Keratinocyte (primary cell): ENCODE measurements around the gene SBK2. TPM values are rescaled to one million over a fixed set of nuclear protein-coding genes. Genes with fewer than 3 reads are reported as not detected.

ENCODE experiments used
- DNase-seq: peaks from one replicate; pipeline ENCODE4 v3.0.0-alpha.2; 2011; ENCODE audit warnings: low read depth, missing footprints, low spot score
- FAIRE-seq: peaks from 2 replicates; lab custom pipeline; 2011; peaks lifted over from hg19 to GRCh38; lab: Jason Lieb, UNC
- H2AFZ ChIP-seq: 2 replicates; pipeline ENCODE4 v1.6.0; 2012; ENCODE audit warnings: low read length, control low read depth, inconsistent platforms; ENCODE audit not compliant: control insufficient read depth
- H3K27ac ChIP-seq: 2 replicates; pipeline ENCODE4 v1.5.1; 2011; ENCODE audit warnings: low read length; ENCODE audit not compliant: control insufficient read depth, insufficient read depth
- H3K27me3 ChIP-seq: 3 replicates; pipeline ENCODE4 v1.6.0; 2011; ENCODE audit warnings: low read length; ENCODE audit not compliant: control insufficient read depth, insufficient read depth; ENCODE audit errors: extremely low read depth
- H3K36me3 ChIP-seq, 2 experiments: 2 replicates in 1 of 2; 3 replicates in 1 of 2; pipeline ENCODE4 v1.5.1; 2011; ENCODE audit warnings: low read length in 2 of 2, mild to moderate bottlenecking in 1 of 2; ENCODE audit not compliant: control insufficient read depth in 2 of 2, insufficient read depth in 2 of 2; ENCODE audit errors: extremely low read depth in 1 of 2
- H3K4me1 ChIP-seq: 3 replicates; pipeline ENCODE4 v1.5.1; 2011; ENCODE audit warnings: low read length; ENCODE audit not compliant: control insufficient read depth, insufficient read depth; ENCODE audit errors: extremely low read depth
- H3K4me2 ChIP-seq: 3 replicates; pipeline ENCODE4 v1.6.0; 2011; ENCODE audit warnings: low read depth, low read length; ENCODE audit not compliant: control insufficient read depth, insufficient read depth; ENCODE audit errors: extremely low read depth
- H3K4me3 ChIP-seq, 3 experiments: fragments of 200-600 bp in 1 of 3; sonication (generic) in 1 of 3; 2 replicates in 2 of 3; 3 replicates in 1 of 3; pipeline ENCODE4 v1.5.1; 2011 to 2016; ENCODE audit warnings: low read length in 3 of 3, mild to moderate bottlenecking in 3 of 3, control low read depth in 2 of 3, inconsistent platforms in 1 of 3, low read depth in 1 of 3, mixed read lengths in 1 of 3, mixed run types in 1 of 3, moderate library complexity in 1 of 3; ENCODE audit not compliant: control insufficient read depth in 2 of 3, insufficient read depth in 2 of 3; ENCODE audit errors: extremely low read depth in 1 of 3
- H3K79me2 ChIP-seq: 2 replicates; pipeline ENCODE4 v1.6.0; 2012; ENCODE audit warnings: low read length; ENCODE audit not compliant: control insufficient read depth, insufficient read depth
- H3K9ac ChIP-seq: 3 replicates; pipeline ENCODE4 v1.6.0; 2011; ENCODE audit warnings: low read length; ENCODE audit not compliant: control insufficient read depth, insufficient read depth; ENCODE audit errors: extremely low read depth
- H3K9me1 ChIP-seq: 3 replicates; pipeline ENCODE4 v1.6.0; 2011; ENCODE audit warnings: low read length; ENCODE audit not compliant: control insufficient read depth, insufficient read depth; ENCODE audit errors: extremely low read depth
- H3K9me3 ChIP-seq: 2 replicates; pipeline ENCODE4 v1.5.1; 2012; ENCODE audit warnings: low read depth, low read length; ENCODE audit not compliant: control insufficient read depth
- H4K20me1 ChIP-seq: 3 replicates; pipeline ENCODE4 v1.6.0; 2011; ENCODE audit warnings: low read length; ENCODE audit not compliant: control insufficient read depth, insufficient read depth; ENCODE audit errors: extremely low read depth
- EZH2 ChIP-seq: IDR thresholded peaks from one replicate; pipeline ENCODE4 v1.6.1; 2012; ENCODE audit warnings: inconsistent platforms, mild to moderate bottlenecking, low read length, moderate library complexity
- dilution Hi-C: fragments of 300-500 bp; cut with MboI; formaldehyde crosslinking; loops from one replicate; pipeline ENCODE4 v1.7.0; 2020; ENCODE audit warnings: low sequenced_read_pairs; ENCODE audit not compliant: extremely low pct_ligation_motif_present
- polyA plus RNA-seq, 5 experiments: library from polyadenylated mRNA; depleted of rRNA in 3 of 5; stranded (reverse) in 3 of 5; stranded (forward) in 1 of 5; unstranded in 1 of 5; fragments of >200 nt; gene quantifications; 1 replicate in 1 of 5; 2 replicates in 3 of 5; 3 replicates in 1 of 5; pipeline versions ENCODE4 v1.2.1 to v1.2.3, GENCODE V29; 2011 to 2012; ENCODE audit warnings: missing spikeins in 2 of 5, low read depth in 1 of 5, low replicate concordance in 1 of 5
- TF ChIP-seq, protein P1 (sequence below), 3 experiments: IDR thresholded peaks in 1 of 3; conservative IDR thresholded peaks in 1 of 3; optimal IDR thresholded peaks in 1 of 3; 2 replicates in 2 of 3; 3 replicates in 1 of 3; pipeline versions ENCODE3 to v1.5.1; 2011; ENCODE audit warnings: low read length in 3 of 3, mild to moderate bottlenecking in 3 of 3, moderate library complexity in 2 of 3, control low read depth in 1 of 3, inconsistent platforms in 1 of 3; ENCODE audit not compliant: insufficient read depth in 2 of 3; ENCODE audit errors: extremely low read depth in 1 of 3

SBK2 gene
- polyA plus RNA-seq, 1 donor (not counting 4 experiments of a cell fraction or from before 2014, with no cell fraction given): not detected

DNA sequence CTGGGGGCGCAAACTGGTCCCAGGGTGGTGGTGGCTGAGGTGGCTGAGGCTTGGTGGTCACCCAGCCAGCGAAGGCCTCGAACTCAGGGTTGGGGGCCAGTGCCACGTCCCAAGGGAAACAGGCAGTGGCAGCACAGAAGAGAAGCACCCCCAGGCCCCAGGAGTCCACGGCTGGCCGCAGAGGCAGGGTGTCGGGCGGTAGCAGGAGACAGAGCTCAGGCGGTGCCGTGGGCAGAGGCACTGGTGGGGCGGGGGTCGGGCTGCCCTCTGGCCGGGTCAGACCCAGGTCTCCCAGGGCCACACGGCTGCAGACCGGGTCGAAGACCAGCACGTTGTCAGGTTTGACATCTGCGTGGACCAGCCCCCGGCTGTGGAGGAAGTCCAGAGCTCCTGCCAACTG, 4.2 kb upstream of the SBK2 start:
- no peaks in the 10 kb centered on the region for H3K36me3 ChIP-seq
- H3K9ac ChIP-seq: no peak overlapping the region
- no peak overlapping the region for H3K27ac ChIP-seq
- no peak overlapping the region for H2AFZ ChIP-seq
- no peak overlapping the region for H3K4me3 ChIP-seq
- FAIRE-seq (no peak), DNase-seq (no peak)
- TF ChIP-seq EZH2: no peak
- TF ChIP-seq, protein P1, sequence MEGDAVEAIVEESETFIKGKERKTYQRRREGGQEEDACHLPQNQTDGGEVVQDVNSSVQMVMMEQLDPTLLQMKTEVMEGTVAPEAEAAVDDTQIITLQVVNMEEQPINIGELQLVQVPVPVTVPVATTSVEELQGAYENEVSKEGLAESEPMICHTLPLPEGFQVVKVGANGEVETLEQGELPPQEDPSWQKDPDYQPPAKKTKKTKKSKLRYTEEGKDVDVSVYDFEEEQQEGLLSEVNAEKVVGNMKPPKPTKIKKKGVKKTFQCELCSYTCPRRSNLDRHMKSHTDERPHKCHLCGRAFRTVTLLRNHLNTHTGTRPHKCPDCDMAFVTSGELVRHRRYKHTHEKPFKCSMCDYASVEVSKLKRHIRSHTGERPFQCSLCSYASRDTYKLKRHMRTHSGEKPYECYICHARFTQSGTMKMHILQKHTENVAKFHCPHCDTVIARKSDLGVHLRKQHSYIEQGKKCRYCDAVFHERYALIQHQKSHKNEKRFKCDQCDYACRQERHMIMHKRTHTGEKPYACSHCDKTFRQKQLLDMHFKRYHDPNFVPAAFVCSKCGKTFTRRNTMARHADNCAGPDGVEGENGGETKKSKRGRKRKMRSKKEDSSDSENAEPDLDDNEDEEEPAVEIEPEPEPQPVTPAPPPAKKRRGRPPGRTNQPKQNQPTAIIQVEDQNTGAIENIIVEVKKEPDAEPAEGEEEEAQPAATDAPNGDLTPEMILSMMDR (optimal IDR thresholded peaks at IDR 0.05 in 1 of 3, IDR thresholded peaks at IDR 0.05 in 1 of 3, conservative IDR thresholded peaks at IDR 0.05 in 1 of 3; ENCODE audit: extremely low read depth in 1 of 3, insufficient read depth in 2 of 3, low read length in 3 of 3): no peak
- no peaks in the 10 kb centered on the region for H3K4me1 ChIP-seq
- H3K79me2 ChIP-seq: no peaks in the 10 kb centered on the region
- H3K4me2 ChIP-seq: no peak overlapping the region
- H3K9me1 ChIP-seq: no peaks in the 10 kb centered on the region
- H3K27me3 ChIP-seq: no peaks in the 10 kb centered on the region
- H4K20me1 ChIP-seq: no peaks in the 10 kb centered on the region
- dilution Hi-C loops: no loop called here
- H3K9me3 ChIP-seq: no peaks in the 10 kb centered on the region

DNA sequence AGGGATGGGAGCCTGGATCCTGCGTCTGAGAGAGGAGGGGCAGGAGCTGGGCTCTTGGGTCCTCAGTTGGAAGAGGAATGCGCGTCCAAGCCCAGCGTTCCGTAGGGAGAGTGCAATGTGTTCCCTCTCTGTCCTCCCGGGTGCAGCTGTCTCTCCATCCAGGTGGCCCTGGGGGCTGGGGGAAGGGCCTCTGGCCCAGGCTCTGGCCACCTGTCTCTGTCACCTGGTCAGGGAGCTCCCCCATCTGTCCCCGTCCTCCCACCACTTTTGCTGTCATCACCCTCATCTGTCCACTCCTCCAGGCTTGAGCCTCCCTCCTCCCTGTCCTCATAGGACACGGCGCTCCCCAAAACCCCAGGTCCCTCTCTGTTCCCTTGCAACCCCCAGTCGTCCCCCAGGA, 3.7 kb upstream of the SBK2 start:
- Histone ChIP-seq H3K4me1 (no peaks in the 10 kb centered on the region), H4K20me1 (no peaks in the 10 kb centered on the region), H3K27me3 (no peaks in the 10 kb centered on the region), H3K4me3 (no peak overlapping the region), H3K4me2 (no peak overlapping the region), H3K36me3 (no peaks in the 10 kb centered on the region), H3K9me1 (no peaks in the 10 kb centered on the region), H3K9ac (no peak overlapping the region), H2AFZ (no peak overlapping the region), H3K79me2 (no peaks in the 10 kb centered on the region), H3K9me3 (no peaks in the 10 kb centered on the region), H3K27ac (no peak overlapping the region)
- FAIRE-seq (no peak), DNase-seq (no peak)
- dilution Hi-C loops: no loop called here
- TF ChIP-seq EZH2: no peak
- TF ChIP-seq, protein P1 (optimal IDR thresholded peaks at IDR 0.05 in 1 of 3, IDR thresholded peaks at IDR 0.05 in 1 of 3, conservative IDR thresholded peaks at IDR 0.05 in 1 of 3; ENCODE audit: extremely low read depth in 1 of 3, insufficient read depth in 2 of 3, low read length in 3 of 3): no peak
